Measurements from ENCODE around the gene PIAS1.

DNA sequence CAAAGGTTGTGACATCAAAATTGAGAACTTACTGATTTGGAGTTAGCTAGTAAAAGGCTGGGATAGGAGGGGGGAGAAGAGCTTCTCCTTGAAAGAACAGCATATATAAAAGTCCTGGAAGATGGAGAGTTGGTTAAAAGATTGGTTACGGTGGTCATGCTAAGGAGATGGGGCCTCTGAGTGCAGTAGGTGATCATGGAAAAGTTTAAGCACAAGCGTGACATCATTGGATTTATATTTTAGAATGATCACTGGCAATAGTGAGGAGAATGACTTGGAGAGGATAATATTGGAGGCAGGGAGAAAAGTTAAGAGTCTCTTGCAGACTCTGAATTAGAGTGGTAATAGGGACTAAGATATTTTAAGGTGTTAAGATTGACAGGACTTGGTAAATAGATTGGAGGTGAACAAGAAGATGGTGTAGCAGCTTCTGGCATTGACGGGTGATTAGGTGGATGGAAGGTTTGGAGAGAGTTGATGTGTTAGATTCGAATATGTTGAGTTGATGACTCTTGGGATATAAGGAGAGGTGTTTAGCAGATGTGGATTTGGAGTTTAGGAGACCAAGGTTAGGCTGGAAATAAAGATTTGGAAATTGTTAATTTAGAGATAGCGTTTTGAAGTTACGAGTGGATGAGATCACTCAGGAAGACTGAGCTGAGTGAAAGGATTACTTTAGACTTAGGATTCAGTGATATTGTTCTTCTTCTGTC is 19.6 kb downstream of the PIAS1 start:
- TF ChIP-seq, protein P1, sequence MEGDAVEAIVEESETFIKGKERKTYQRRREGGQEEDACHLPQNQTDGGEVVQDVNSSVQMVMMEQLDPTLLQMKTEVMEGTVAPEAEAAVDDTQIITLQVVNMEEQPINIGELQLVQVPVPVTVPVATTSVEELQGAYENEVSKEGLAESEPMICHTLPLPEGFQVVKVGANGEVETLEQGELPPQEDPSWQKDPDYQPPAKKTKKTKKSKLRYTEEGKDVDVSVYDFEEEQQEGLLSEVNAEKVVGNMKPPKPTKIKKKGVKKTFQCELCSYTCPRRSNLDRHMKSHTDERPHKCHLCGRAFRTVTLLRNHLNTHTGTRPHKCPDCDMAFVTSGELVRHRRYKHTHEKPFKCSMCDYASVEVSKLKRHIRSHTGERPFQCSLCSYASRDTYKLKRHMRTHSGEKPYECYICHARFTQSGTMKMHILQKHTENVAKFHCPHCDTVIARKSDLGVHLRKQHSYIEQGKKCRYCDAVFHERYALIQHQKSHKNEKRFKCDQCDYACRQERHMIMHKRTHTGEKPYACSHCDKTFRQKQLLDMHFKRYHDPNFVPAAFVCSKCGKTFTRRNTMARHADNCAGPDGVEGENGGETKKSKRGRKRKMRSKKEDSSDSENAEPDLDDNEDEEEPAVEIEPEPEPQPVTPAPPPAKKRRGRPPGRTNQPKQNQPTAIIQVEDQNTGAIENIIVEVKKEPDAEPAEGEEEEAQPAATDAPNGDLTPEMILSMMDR (IDR thresholded peaks at IDR 0.05), result no peak
- TF ChIP-seq POLR2A (IDR thresholded peaks at IDR 0.05), result no peak
